Spinal cord (tissue), 10 donors: ENCODE data around the gene TMEM240. TPM values are rescaled to one million over a fixed set of nuclear protein-coding genes. Genes with fewer than 3 reads are reported as not detected.
"Not testable (repeated sequence)": the region's sequence is repeated elsewhere in the genome, so short reads cannot be mapped to it uniquely, and the experiment has no call there.

ENCODE experiments used
- DNase-seq, 6 donors: peaks; one replicate each; pipeline versions ENCODE4 v3.0.0 to v3.0.0-alpha.2; 2013 to 2015; ENCODE audit warnings: low spot score in 6 of 6, low read depth in 4 of 6
- H3K27ac ChIP-seq: one replicate; pipeline ENCODE4 v1.5.1; 2013; ENCODE audit warnings: low read depth, low read length, control low read depth
- H3K27me3 ChIP-seq: one replicate; pipeline ENCODE4 v1.6.1; 2013; ENCODE audit warnings: low read length; ENCODE audit not compliant: control insufficient read depth, insufficient read depth
- H3K36me3 ChIP-seq: one replicate; pipeline ENCODE4 v1.6.1; 2013; ENCODE audit warnings: low read length; ENCODE audit not compliant: control insufficient read depth, insufficient read depth
- H3K4me1 ChIP-seq: one replicate; pipeline ENCODE4 v1.6.1; 2013; ENCODE audit warnings: low read length; ENCODE audit not compliant: control insufficient read depth, insufficient read depth
- H3K4me3 ChIP-seq: one replicate; pipeline ENCODE4 v1.5.1; 2013; ENCODE audit warnings: low read depth, low read length, control low read depth
- H3K9me3 ChIP-seq: one replicate; pipeline ENCODE4 v1.6.1; 2013; ENCODE audit warnings: low read length; ENCODE audit not compliant: control insufficient read depth, insufficient read depth
- WGBS: methylation state at CpG from one replicate; pipeline ENCODE4 v1.1.5; 2013; ENCODE audit warnings: missing lambda C conversion rate; ENCODE audit not compliant: insufficient coverage; 5-methylcytosine and 5-hydroxymethylcytosine counted together
- polyA plus RNA-seq, 2 donors: library from polyadenylated mRNA; unstranded; fragments of 120-200 nt; gene quantifications; one replicate each; pipeline ENCODE4 v1.2.1, GENCODE V29; 2013; ENCODE audit not compliant: insufficient read length in 2 of 2
- total RNA-seq, 2 donors: library from RNA; depleted of rRNA in 1 of 2; stranded (reverse); fragments of 120-200 nt in 1 of 2; fragments of >200 nt in 1 of 2; gene quantifications; one replicate each; pipeline versions ENCODE4 v1.2.3 to v1.2.4, GENCODE V29; 2013 to 2014
- donor health status: healthy.

Gene TMEM240
- total and polyA plus RNA-seq, 4 donors = 10.2 to 47.7 (median 27.9) TPM

GRCh38 chr1:1536019-1536937 lies 4.1 kb downstream of the TMEM240 start:
- Histone ChIP-seq H3K9me3 (peaks cover 1% of the 10 kb centered on the region), H3K27me3 (no peaks in the 10 kb centered on the region), H3K36me3 (peaks cover 76% of the 10 kb centered on the region), H3K4me3 (no peak overlapping the region), H3K27ac (no peak overlapping the region), H3K4me1 (peaks cover 20% of the 10 kb centered on the region)
- 85% methylated on average over 47 of the region's 48 CpGs for WGBS
- DNase-seq = no peak

GRCh38 chr1:1535201-1536018 lies 5.0 kb downstream of the TMEM240 start:
- no peaks in the 10 kb centered on the region for H3K27me3 ChIP-seq
- H3K36me3 ChIP-seq = peaks cover 70% of the 10 kb centered on the region
- H3K4me1 ChIP-seq = peaks cover 14% of the 10 kb centered on the region
- no peak overlapping the region for H3K27ac ChIP-seq
- H3K4me3 ChIP-seq = no peak overlapping the region
- DNase-seq = no peak
- WGBS = 94% methylated on average over 54 of the region's 66 CpGs
- H3K9me3 ChIP-seq = peaks cover 1% of the 10 kb centered on the region

GRCh38 chr1:1534401-1535154 lies 5.8 kb downstream of the TMEM240 start:
- no peak for DNase-seq
- Histone ChIP-seq H3K36me3 (peaks cover 78% of the 10 kb centered on the region), H3K27me3 (no peaks in the 10 kb centered on the region), H3K4me1 (peaks cover 14% of the 10 kb centered on the region), H3K27ac (no peak overlapping the region), H3K4me3 (no peak overlapping the region), H3K9me3 (peaks cover 1% of the 10 kb centered on the region)
- 86% methylated on average over 18 of the region's 31 CpGs for WGBS

- DNase-seq, H3K27ac ChIP-seq, H3K9me3 ChIP-seq, H3K4me1 ChIP-seq, H3K27me3 ChIP-seq, H3K4me3 ChIP-seq: not testable (repeated sequence)
- H3K36me3 ChIP-seq = peaks cover 79% of the 10 kb centered on the region
- WGBS = 94% methylated on average over 6 of the region's 18 CpGs
These were observed 6.5 kb downstream of the TMEM240 start for GRCh38 chr1:1533894-1534291.

- not testable (repeated sequence) for H3K27ac ChIP-seq, DNase-seq, H3K4me1 ChIP-seq, H3K27me3 ChIP-seq, H3K9me3 ChIP-seq, H3K4me3 ChIP-seq
- 78% methylated on average over 11 of the region's 22 CpGs for WGBS
- peaks cover 79% of the 10 kb centered on the region for H3K36me3 ChIP-seq
These were observed 7.1 kb downstream of the TMEM240 start for GRCh38 chr1:1533176-1533893.

- no peaks in the 10 kb centered on the region for H3K27me3 ChIP-seq
- peaks cover 1% of the 10 kb centered on the region for H3K9me3 ChIP-seq
- no peak overlapping the region for H3K4me3 ChIP-seq
- H3K4me1 ChIP-seq = no peaks in the 10 kb centered on the region
- DNase-seq = no peak
- WGBS = 100% methylated on average over 2 of the region's 4 CpGs
- peaks cover 78% of the 10 kb centered on the region for H3K36me3 ChIP-seq
- H3K27ac ChIP-seq = no peak overlapping the region
These were observed 8.5 kb downstream of the TMEM240 start for GRCh38 chr1:1531947-1532346.

GRCh38 chr1:1529936-1530335 lies 10.5 kb downstream of the TMEM240 start:
- peaks cover 77% of the 10 kb centered on the region for H3K36me3 ChIP-seq

GRCh38 chr1:1529321-1529720 lies 11.1 kb downstream of the TMEM240 start:
- Histone ChIP-seq H3K36me3 (peaks cover 75% of the 10 kb centered on the region), H3K9me3 (peaks cover 1% of the 10 kb centered on the region)
- no peak for DNase-seq

More at GRCh38 chr1:1529936-1530335, 10.5 kb downstream of the TMEM240 start:
- H3K9me3 ChIP-seq = peaks cover 1% of the 10 kb centered on the region
- H3K4me3 ChIP-seq = no peak overlapping the region
- no peak overlapping the region for H3K27ac ChIP-seq
- DNase-seq = no peak
- H3K27me3 ChIP-seq = no peaks in the 10 kb centered on the region
- H3K4me1 ChIP-seq = no peaks in the 10 kb centered on the region
- 97% methylated on average over 7 of the region's 8 CpGs for WGBS

More at GRCh38 chr1:1529321-1529720, 11.1 kb downstream of the TMEM240 start:
- Histone ChIP-seq H3K27ac (no peak overlapping the region), H3K27me3 (no peaks in the 10 kb centered on the region), H3K4me1 (no peaks in the 10 kb centered on the region), H3K4me3 (no peak overlapping the region)
- WGBS = 98% methylated on average over 14 of the region's 18 CpGs
